Subcutaneous adipose tissue (tissue), 4 donors: ENCODE results near the gene PACRG. TPM values are rescaled to one million over a fixed set of nuclear protein-coding genes. Genes with fewer than 3 reads are reported as not detected.

Experiments
- CTCF ChIP-seq: fragments of 450-650 bp; IDR thresholded peaks from one replicate; pipeline ENCODE4 v1.5.1; 2016; ENCODE audit warnings: low read depth, mild to moderate bottlenecking, control low read depth, antibody characterized with exemption, moderate library complexity
- total RNA-seq, 4 donors: library from RNA; depleted of rRNA; stranded (reverse); fragments of >200 nt; gene quantifications; one replicate each; pipeline ENCODE4 v1.1.0, GENCODE V29; 2016

The PACRG gene
- total RNA-seq, 4 donors from 2014 or later, result 0.34 TPM; not detected in 3

- no peak for TF ChIP-seq CTCF
Measured at GRCh38 chr6:163319609-163320366, 592.0 kb downstream of the PACRG start.

- TF ChIP-seq CTCF, result no peak
Measured at GRCh38 chr6:163320402-163320801, 592.6 kb downstream of the PACRG start.

GRCh38 chr6:163320804-163321203, 593.0 kb downstream of the PACRG start:
- no peak for TF ChIP-seq CTCF

GRCh38 chr6:163321717-163322116, 593.9 kb downstream of the PACRG start:
- no peak for TF ChIP-seq CTCF

- no peak for TF ChIP-seq CTCF
Measured at GRCh38 chr6:163323274-163323673, 595.5 kb downstream of the PACRG start.

GRCh38 chr6:163323705-163324104, 595.9 kb downstream of the PACRG start:
- TF ChIP-seq CTCF, result no peak

- TF ChIP-seq CTCF, result no peak
Measured at GRCh38 chr6:163324326-163324687, 596.5 kb downstream of the PACRG start.
